Medulla oblongata (tissue), 1 donor: ENCODE results near the gene ADAMTS12.

Experiments
- DNase-seq: peaks from one replicate; pipeline ENCODE4 v3.0.0-alpha.2; 2015; ENCODE audit errors: extremely low spot score

The ADAMTS12 gene

GRCh38 chr5:33806738-33807442 lies 84.9 kb downstream of the ADAMTS12 start:
- DNase-seq: no peak

GRCh38 chr5:33801292-33801691 lies 90.5 kb downstream of the ADAMTS12 start:
- DNase-seq: no peak

- no peak for DNase-seq
These were observed 91.4 kb downstream of the ADAMTS12 start for GRCh38 chr5:33800241-33800950.

GRCh38 chr5:33795496-33795895 lies 96.3 kb downstream of the ADAMTS12 start:
- DNase-seq: no peak

GRCh38 chr5:33794550-33795181 lies 97.1 kb downstream of the ADAMTS12 start:
- DNase-seq: no peak

- no peak for DNase-seq
These were observed 97.8 kb downstream of the ADAMTS12 start for GRCh38 chr5:33793836-33794549.

- no peak for DNase-seq
These were observed 98.5 kb downstream of the ADAMTS12 start for GRCh38 chr5:33793276-33793675.

- no peak for DNase-seq
These were observed 99.2 kb downstream of the ADAMTS12 start for GRCh38 chr5:33792559-33792958.

GRCh38 chr5:33789567-33789957 lies 102.2 kb downstream of the ADAMTS12 start:
- DNase-seq: no peak

GRCh38 chr5:33788922-33789566 lies 102.7 kb downstream of the ADAMTS12 start:
- DNase-seq: no peak

GRCh38 chr5:33785571-33785970 lies 106.2 kb downstream of the ADAMTS12 start:
- no peak for DNase-seq

- DNase-seq: no peak
These were observed 110.5 kb downstream of the ADAMTS12 start for GRCh38 chr5:33781286-33781685.

- DNase-seq: no peak
These were observed 115.6 kb downstream of the ADAMTS12 start for GRCh38 chr5:33776151-33776660.

- DNase-seq: no peak
These were observed 117.4 kb downstream of the ADAMTS12 start for GRCh38 chr5:33774341-33774740.

- DNase-seq: no peak
These were observed 119.4 kb downstream of the ADAMTS12 start for GRCh38 chr5:33772380-33772897.

GRCh38 chr5:33769968-33770367 lies 121.8 kb downstream of the ADAMTS12 start:
- DNase-seq: no peak

- DNase-seq: peak; percentile 24
These were observed 122.6 kb downstream of the ADAMTS12 start for GRCh38 chr5:33769196-33769595.

GRCh38 chr5:33766023-33766422 lies 125.8 kb downstream of the ADAMTS12 start:
- no peak for DNase-seq

- DNase-seq: no peak
These were observed 127.0 kb downstream of the ADAMTS12 start for GRCh38 chr5:33764786-33765185.

GRCh38 chr5:33763435-33763834 lies 128.4 kb downstream of the ADAMTS12 start:
- DNase-seq: no peak

- DNase-seq: no peak
These were observed 128.9 kb downstream of the ADAMTS12 start for GRCh38 chr5:33762859-33763258.
